Activated gamma-delta T cell treated with anti-CD3 and anti-CD28 coated beads, Interleukin-2, amount 50 U/mL, for 16 hours (primary cell): ENCODE results near the gene ADORA2A.
"Not testable (repeated sequence)": the region's sequence is repeated elsewhere in the genome, so short reads cannot be mapped to it uniquely, and the experiment has no call there.

Experiments used
- DNase-seq: peaks from one replicate; pipeline ENCODE4 v3.0.0-alpha.2; 2020; ENCODE audit warnings: low read depth

ADORA2A gene

GRCh38 chr22:24489011-24489410 is 61.6 kb downstream of the ADORA2A start:
- DNase-seq = no peak

- DNase-seq = not testable (repeated sequence)
These were observed 62.0 kb downstream of the ADORA2A start for GRCh38 chr22:24489434-24489833.
